HG02623 (cell line): ENCODE results near the gene MAST4.

Experiments
- ATAC-seq: cut with Tn5 transposase; IDR thresholded peaks from one replicate; pipeline ENCODE4 v1.9.1; 2021; ENCODE audit warnings: moderate library complexity; ENCODE audit not compliant: unreplicated experiment

The MAST4 gene

DNA sequence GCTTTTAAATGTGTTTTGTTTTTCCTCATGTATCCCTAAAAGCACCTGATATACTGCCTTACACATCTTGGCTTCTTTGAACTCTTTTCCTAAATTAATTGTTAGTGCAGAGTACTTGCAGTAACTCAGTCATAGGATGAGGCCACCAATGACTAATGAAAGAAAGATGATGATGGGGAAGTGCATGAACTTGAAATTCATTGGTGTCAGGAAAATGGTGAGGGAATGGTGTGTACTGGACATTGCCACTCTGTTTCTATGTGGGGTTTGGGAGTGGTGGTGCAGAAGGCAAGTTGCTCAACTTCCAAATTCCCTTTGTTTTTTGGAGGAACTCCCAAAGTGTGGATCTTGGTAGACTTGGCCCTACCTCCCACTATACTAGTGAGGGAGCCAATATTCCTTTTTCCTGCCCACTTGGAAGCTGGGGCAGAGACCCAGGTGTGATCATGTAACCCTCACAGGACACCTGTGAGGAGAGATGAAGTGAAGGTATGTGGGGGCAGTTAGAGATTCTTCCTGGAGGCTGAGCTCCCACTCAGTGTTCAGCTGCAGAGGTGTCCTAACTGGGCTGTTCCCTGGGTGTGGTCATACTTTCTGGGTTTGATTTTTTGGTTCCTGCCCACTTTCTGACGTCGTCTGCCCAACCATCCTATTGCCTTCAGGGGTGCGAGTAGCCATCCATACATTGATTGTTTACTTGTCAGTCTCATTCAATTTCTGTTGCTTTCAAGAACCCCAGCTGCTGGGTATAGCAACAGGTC, 298.5 kb downstream of the MAST4 start:
- ATAC-seq: no peak

DNA sequence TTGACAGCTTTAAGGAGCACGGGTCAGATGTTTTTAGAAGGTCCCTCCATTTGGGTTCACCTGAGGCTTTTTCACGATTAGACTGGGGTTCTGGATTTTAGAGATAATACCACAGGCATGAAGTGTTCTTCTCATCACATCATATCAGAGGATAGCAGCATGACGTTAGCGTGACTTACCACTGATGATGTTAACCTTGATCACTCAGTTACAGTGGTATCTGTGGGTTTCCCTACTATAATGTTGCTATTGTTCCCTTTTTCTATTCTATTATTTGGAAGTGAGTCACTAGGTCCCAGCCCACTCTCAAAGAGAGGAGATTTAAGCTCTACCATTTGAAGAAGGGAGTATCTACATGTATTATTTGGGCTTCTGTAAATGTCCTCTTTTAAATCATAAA, 300.0 kb downstream of the MAST4 start:
- ATAC-seq: no peak

DNA sequence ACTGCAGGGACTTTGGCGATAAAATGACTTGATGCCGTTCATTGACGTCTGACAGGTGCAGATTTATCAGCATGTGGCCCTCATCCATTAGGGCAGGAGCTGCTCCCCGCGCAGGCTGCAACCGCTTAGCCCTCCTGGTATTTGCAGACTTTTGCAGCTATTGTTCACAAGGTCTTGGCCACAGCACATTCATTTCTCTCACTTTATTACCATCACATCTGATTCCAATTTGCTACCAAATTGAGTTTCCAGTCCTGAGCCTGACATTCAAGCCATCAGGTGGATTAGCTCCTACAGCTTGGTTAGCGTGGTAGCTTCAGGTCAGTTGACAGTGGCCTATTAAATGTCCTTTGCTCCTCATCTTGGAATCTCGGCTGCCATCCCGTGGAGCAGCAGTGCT, 301.2 kb downstream of the MAST4 start:
- ATAC-seq: no peak

DNA sequence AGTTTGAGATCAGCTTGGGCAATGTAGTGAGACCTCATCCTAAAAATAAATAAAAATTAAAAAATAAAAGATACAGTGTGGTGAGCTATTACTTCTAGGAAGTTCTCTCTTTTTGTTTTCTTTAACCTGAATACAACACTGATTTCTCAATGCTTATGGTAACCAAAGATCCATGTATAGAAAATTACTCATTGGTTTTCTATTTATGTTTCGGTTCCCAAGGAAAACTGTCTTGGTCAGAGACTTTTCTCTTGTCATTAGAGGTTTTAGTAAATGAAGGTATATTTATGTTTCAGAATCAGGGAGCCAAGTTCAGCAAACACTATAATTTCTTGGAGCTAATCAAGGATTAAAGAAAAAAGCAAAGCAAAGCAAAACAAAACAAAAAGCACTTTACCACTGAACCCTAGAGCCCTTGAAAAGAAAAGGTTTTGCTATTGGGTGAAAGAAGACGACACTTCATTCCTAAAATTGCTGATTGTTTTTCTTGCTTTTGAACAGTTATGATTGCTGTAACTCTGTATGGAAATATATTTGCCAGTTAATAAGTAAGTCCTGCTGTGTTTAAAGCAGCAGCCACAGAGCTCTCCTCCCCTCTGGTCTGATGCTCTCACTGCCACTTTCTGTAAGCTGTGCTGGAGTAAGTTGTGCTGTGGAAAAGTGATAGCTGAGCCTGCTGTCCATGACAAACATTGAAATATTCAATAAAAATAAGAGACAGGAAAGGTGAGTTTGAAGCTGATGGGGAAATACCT, 302.2 kb downstream of the MAST4 start:
- no peak for ATAC-seq

DNA sequence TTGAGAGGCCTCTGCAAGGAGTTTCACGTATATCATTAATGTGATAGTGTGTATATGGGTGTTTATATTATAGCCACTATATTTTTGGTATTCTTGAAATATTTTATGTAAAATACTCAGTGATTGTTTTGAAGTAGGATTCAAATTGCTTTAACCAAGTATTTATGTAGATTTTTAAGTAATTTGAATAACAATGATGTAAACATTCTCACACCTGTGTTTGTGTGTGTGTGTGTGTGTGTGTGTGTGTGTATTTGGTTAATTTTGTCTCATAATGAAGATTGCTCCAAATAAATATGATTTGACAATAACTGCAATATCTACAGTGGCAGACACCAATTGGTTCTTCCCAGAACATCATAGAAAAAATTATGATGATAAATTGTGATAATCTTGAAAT, 307.0 kb downstream of the MAST4 start:
- ATAC-seq: no peak

DNA sequence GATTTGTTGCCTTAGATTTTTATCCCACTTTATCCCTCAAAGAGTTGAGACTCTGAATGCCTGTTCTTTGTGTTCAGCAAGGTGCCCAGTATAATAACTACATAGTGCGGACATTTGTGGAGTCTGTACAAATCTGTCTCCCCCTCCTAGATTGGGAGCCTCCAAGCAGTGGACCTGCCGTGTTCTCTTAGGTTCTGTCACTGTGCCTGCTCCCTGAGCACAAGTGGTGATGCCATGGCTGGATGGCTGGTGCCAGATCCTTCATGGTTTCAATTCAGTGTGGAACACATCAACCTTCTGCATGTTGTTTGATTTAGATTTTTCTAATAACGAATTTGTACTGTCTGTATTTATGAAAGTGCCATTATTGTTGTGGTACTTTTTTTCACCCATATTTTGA, 307.5 kb downstream of the MAST4 start:
- no peak for ATAC-seq

DNA sequence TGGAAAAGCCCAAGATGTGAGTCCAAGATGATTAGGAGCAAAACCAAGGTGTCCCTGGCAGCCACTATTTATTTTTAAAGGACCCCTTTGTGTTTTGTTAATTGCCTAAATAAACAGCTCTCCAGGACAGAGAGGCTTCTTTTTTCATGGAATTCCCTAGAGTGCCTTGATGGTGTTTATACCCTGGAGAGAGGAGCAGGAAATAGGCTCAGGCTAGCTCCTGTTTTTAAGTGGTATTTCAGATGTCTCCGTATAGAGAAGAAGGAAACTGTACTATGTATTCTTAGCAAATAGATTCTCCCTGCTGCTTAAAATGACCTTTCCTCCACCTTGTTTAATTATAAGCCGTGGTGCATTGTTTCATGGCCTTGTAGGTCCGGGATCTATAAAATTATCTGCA, 308.0 kb downstream of the MAST4 start:
- ATAC-seq: no peak

DNA sequence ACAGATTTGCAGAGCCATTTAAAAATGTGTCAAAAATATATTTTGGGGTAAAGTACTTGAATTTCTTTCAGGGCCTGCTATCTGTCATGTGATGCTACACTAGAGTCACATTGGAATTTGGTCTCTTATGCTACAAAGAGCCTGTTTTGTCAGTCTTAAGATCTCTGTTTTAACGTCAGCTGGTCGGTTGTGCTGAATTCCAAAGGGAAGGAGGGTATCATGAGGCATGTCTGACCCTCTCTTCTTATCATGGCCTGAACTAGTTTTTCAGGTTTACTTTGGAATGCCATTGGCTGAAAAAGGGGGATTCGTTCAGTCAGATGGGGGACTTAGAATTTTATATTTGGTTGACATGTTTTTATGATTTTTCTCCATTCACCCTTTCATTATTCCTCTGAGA, 309.8 kb downstream of the MAST4 start:
- ATAC-seq: no peak

DNA sequence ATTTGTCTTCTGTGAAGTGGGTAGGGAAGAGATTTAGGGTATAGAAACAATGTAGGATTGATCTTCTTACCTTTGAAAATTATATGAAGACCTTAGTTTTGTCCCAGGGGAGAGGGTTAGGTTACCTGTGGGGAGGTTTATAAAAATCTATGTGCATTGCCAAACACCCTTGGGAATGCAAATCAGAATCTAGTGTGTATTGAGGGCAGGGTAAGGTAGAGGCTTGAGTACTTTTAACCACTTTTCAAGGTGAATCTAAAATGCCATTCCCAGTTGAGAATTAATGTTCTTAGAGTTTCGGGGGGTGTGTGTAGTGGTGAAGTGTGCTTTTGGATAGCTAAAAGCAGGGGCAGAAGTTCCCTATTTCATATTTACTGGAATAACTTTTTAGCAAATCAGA, 312.0 kb downstream of the MAST4 start:
- no peak for ATAC-seq

DNA sequence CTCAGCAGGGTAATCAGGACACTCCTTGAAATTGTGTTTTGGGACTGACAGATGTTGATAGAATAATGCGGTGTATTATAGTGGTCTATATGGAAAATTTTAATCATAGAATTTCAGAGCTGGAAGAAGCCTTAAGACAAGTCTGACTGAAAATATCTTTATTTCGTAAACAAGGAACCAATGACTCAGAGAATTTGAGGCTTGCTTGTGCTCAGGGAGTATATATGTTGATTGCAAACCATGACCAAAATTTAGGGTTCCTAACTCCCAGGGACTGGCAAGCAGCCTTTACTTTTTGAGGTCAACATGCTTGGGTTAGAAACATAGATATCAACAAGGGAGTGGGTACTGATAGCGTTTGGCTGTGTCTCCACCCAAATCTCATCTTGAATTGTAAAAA, 313.2 kb downstream of the MAST4 start:
- no peak for ATAC-seq

DNA sequence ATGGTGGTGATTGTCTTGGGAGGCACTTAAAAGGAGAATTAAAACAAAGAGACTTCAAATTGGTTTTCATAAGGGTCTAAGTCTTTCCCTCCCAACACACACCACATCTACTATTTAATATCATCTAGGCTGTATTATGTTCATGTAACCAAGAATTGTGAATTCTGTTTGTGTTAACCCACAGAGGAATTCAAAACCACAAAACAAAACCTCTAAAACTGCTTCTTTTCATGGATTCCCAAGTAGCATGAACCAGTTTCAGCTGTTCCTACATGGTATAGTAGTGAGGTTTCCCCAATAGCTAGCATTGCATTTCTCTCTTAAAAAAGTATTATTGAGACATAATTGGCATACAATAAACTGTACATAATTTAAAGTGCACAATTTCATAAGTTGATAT, 316.6 kb downstream of the MAST4 start:
- no peak for ATAC-seq

DNA sequence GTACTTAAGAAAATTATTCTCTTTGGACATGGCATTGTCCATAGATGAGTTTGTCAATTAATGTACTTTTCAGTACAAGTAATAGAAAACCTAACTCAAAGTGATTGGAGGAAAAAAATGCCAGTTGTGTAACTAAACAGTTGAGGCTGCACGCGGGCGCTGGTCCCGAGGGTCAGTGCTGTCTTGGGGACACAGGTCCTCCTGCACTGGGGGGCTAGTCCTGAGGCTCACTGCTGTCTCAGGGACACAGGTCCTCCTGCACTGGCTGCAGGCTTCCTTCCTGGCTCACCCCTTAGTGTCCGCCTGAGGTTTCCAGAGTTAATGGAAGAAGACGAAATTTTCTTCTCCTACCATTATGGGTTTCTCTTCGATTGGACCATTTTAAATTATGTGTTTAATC, 319.3 kb downstream of the MAST4 start:
- ATAC-seq: no peak

DNA sequence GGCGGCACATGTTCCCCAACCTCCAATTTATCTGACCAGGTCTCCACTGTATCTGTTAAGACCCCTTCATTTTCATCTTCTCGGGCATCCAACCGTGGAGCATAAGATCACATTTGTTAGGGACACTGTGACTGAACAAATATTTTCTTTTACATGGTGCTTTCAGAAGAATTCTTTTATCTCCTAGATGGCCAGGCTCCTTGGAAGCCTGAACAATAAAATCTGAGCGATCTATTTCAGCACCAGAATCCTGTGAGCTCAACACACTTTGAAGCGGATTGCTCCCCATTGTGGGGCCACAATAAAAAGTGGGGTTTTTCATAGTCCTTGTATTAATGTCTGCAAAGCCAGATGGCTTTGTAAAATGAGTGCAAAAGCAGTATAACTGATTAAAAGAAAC, 326.7 kb downstream of the MAST4 start:
- no peak for ATAC-seq

DNA sequence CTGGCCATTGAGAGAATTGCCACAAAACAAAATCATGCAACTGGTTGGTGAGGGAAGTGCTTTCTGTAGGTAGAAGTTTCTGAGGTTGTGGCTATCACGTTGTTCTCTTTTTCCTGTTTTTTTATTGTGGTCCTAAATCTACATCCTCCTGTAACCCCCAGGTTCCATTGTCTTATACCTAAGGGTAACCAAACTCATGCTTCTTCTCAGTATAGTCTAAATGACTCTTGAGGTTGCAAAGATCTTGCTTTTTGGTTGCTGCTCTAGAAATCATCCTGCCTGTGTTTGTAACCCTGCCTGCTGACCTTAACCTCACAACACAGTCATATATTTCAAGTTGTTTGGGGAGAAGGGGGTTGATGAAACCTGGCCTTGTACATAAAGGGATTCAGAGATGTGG, 327.3 kb downstream of the MAST4 start:
- no peak for ATAC-seq

DNA sequence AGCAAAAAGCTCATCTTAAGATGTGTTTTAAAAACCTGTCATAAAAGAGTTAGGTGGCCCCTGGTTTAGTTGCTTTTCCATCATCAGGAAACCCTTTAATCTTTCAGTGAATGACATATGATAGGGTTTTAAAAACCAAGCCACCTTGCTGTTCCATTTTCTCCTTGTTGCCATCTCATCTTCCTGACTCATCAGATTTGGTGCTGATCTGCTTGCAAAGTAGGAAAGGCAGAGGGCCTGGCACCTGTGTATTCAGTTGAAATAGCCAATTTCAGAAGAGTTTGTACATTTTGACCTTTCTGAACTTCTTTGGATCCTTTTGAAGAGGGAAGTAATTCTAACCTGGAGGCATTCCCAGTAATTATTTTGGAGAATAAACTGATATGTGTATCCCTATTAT, 327.7 kb downstream of the MAST4 start:
- no peak for ATAC-seq

DNA sequence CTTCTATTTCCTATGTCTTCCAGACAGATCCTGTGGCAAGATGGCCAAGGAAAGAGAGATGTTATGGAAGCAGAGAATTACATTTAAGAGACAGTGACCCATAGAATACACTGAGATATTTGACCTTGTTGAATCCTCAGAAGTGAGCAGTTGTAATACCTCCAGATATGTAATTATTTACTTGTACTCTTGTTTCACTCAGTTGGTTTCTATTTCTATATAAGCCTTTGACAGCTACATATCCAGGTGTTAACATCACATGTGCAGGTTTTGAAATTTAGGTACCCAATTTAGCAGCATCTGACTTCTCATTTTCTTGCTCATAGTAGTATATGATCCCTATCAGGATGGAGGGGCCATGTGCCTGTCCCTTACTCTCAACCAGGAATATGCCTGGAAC, 330.9 kb downstream of the MAST4 start:
- ATAC-seq: no peak

DNA sequence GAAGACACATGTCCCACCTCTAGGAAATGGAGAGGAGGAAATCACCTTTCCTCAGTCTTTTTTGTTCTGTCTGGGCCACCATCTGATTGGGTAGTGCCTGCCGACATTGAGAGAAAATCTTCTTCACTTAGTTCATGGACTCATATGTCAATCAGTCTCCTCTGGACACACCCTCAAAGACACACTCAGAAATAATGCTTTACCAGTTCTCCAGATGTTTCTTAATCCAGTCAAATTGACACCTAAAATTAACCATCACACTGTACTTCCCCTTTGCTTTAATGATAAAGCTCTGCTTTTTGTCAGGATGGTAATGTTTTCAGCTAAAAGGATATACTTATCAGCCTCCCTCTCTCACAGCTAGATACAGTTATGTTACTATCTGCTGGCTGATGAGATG, 333.1 kb downstream of the MAST4 start:
- ATAC-seq: no peak

DNA sequence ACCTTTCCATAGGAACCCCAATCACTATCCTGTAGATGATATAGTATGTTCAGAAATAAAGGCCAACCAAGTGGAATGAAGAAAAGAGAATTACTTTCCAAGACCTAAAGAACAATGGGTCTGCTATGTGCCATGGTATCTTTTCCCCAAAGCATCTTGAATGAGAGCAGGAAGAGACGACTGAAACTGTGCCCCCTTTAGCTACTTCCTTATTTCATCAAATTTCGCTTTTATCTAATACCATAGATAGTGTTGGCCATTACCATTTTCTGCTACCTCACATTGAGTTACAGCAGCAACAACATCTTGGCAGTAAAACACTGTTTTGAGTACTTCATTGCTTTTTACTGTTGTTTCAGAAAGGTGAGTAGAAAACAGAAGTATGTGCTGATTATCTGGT, 333.8 kb downstream of the MAST4 start:
- ATAC-seq: no peak

DNA sequence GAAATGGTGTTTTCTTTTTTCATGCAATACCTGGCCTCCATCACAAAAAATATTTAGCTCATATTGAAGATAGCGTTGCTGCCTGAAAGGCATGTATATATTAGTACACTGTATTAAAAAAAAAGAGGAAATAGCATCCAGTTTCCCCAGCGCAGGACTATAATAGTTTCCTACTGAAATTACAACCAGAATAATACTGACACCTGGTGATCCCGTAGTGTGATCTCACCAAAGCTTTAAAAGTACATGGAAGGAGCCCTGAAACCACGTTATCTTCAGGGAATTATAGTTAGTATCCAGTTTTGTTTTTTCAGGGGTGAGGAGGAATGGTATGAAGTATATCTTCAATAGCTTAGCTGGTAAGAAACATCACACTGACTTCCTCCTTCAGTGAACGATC, 335.5 kb downstream of the MAST4 start:
- no peak for ATAC-seq

DNA sequence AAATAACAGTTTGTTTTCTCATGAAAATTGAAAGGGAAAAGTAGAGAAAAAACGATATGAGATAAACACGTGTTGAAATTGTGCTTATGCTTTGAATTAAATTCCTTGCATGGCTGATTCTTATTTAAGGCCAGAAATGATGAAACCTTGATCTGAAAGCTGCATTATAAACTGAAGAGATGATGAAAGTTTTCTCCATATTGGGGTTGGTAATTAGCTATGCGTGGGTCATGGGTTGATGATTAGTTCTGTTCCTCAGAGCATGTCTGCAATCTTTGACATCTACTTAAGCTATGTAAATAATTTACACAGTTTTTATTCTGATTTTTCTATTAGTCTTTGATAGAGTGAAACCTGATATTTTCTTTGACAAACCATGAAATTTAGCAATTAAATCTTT, 336.3 kb downstream of the MAST4 start:
- no peak for ATAC-seq

DNA sequence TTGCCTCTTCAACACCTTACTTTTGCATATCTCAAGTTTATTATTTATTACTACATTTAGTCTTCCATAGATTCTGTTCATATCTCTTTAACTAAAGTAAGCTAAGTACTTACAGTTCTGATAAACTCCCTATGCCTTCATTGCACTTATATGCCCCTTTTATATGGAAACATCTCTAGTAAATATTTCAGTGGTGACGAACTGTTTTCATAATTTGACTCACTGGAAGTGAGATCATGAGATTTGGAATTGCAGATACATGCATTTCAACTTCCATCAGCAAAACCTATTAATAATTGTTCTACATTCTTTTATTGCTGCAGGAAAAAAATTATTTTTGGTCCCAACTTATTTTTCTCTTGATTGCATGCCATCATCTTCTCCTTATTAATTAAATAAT, 336.9 kb downstream of the MAST4 start:
- ATAC-seq: no peak

DNA sequence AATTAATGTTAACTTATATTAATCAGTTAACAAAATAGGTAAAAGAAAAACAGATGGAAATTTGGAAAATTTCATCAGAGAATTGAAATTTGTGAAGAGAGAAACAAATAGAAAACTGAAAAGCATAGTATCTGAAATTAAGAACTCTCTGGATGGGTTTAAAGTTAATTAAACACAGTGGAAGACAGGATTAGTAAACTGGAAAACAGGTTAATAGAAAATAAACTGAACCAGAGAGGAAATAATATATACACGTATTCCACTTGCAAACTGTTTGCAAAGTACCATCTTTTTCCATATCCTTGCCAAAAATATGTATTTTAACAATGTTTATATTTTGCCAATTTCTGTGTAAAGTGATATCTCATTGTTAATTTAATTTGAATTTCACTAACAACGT, 342.9 kb downstream of the MAST4 start:
- no peak for ATAC-seq
